GM19238 (cell line): Measurements from ENCODE around the gene GRIK4.

ENCODE experiments used
- DNase-seq: peaks from one replicate; pipeline ENCODE4 v3.0.0; 2011; ENCODE audit warnings: low spot score; ENCODE audit not compliant: insufficient read length

Gene GRIK4

DNA sequence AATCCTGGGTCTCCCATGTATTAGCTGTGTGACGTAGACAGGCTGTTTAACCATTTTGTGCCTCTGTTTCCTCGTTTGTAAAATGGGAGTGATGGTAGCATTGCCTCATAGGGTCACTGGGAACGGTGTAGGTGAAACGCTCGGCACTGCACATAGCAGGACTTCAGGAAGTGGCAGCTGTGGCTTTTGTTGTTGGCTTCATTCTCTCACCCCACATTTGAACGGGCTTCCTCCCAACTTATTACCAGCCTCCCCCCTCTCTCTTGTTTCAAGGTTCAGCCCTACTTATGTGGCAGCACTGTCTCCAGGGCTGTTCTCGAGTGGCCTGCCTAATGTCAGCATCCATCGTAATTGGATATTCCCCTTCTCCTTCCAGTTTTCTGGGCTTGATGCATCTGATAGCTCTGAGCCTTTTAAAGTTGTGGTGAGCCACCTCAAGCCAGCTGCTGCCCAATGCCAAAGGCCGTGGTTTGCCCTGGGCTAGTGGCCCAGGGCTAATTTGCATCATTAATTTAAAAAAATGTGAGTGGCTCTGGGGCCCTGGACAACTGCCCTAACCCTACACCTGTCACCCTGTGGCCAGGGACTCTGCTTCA is 294.5 kb downstream of the GRIK4 start:
- peak; percentile 23 for DNase-seq

DNA sequence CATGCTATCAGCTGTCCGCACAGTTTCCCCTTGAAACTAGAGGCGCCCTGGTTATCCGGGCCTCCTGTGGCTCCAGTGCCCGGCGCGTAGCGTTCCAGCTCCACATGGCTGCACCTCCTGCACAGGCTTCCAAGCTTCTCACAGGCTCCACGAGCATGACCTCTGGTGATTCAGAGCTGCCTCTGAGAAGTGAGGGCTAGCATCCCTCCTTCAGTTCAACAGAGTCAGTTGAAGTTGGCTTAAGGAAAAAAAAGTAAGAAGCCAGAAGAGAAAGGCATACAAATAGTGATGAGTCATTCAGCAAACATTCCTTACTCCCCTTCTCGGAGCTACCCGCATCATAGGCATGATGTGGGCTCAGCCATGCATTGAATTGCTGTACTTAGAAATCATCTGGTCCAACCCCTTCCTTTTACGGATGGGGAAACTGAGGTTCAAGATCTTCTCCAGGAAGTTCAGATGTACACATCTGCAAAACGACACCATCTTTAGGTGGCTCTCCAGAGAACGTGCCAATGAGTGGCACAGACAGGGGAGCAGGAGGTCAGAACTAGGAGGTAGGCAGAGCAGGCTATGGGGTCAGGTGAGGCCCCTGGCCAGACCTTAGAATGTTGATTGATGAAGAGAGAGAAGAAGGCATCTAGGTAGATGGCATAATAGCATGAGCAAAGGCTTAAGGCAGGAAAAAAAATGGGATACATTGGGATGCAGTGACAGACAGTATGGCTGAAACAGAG is 296.0 kb downstream of the GRIK4 start:
- no peak for DNase-seq

DNA sequence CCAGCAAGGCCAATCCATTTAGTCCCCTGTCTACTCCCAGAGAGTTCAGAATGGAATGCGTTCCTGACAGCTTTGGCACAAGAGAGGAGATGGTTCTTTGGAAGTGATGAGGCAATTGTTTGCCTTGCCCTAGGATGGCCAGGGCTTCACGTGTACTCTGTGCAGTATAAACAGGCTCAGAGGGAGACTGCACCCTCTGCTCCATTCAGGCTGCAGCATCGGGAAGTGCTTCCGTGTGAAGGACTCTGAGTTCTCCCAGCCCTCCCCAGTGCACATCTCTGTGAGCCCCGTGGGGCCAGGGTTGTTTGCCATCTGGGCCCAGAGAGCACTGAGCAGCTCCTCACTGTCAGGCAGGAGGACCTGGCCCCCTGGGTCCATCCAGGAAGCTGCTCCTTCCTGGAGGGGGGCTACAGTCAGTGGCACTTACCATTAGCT is 297.1 kb downstream of the GRIK4 start:
- DNase-seq = no peak

DNA sequence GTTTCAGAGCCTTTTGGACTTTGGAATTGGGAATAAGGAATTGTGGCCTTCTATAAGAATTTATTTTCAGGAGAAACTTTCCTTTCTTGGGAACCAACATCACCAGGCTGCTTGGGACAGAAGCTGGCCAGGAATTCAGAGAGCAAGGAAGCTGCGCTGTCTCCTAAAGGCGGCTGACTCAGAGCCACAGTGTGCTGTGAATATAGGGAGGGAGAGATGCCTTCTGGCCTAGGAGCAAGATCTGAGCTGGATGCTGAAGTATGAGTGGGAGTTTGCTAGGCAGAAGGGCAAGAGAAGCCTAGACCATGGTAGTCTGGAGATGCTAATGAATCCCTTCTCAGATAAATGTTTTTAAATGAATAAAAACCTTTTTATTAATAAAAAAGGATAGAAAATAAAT is 298.7 kb downstream of the GRIK4 start:
- no peak for DNase-seq

DNA sequence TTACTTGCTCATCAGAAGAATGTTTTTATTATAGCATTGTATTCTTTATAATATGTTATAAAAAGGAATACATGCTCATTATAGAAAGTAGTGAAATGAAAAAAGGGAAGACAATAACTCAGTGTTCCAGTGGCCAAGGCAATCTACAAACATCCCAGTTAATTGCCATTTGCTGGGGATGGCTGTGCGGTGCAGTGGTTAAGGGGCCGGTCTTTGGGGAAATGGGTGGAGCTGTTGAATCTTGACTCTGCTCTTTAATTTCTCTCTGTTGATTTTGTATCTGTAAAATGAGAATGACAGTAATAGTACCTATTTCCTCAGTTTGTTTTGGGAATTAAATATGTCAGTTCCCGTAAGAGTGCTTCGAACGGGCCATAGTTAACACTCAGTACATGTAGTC is 299.7 kb downstream of the GRIK4 start:
- no peak for DNase-seq

DNA sequence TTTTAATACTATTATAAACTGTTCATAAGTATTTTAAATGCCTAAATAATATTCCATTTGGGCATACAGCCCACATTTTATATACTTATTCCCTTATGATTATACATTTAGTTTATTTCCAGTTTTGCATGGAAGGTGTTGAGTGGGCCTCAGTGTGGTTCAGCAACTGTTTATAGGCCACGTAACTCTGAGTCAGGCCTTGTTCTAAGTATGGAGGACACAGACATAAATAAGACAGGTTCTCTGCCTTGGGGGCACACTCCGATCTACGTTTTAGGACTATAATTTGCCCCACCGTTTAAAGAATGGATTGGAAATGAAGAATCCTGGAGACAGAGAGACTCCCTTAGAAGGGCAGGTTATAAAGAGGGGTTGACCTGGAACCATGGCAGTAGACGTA is 300.2 kb downstream of the GRIK4 start:
- DNase-seq = no peak

DNA sequence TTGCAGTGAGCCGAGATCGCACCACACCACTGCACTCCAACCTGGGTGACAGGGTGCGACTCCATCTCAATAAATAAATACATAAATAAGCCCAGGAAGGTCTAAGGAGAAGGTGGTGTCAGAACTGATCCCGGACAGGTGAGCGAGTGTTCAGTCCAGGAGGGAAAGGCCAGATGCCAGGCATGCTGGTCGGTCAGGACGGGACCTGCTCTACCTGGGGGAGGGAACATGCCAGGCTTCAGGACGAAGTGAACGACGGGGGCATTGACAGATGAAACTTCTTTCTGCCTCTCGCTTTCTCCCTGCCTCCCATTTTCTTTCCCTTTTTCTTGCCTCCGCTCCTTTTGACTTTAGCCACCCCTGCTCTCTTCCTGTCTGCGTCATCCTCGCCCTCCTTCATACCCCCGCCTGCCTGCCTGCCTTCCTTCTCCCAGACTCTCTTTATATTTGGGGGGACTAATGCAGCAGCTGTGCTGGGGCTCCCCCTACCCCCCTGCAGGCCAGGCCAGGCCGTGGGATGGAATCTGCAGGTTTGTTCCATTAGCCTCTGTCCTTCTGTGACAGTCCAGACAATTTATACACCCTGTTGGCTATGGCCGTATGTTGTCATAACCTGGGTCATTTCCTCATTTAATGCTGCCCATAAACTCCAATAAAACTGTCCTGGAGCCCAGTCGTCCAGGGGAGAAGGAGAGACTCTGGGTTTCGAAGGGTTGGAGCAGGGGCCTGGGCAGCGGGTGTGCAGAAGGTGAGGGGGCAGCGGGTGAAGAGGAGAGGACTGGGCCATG is 303.2 kb downstream of the GRIK4 start:
- no peak for DNase-seq

DNA sequence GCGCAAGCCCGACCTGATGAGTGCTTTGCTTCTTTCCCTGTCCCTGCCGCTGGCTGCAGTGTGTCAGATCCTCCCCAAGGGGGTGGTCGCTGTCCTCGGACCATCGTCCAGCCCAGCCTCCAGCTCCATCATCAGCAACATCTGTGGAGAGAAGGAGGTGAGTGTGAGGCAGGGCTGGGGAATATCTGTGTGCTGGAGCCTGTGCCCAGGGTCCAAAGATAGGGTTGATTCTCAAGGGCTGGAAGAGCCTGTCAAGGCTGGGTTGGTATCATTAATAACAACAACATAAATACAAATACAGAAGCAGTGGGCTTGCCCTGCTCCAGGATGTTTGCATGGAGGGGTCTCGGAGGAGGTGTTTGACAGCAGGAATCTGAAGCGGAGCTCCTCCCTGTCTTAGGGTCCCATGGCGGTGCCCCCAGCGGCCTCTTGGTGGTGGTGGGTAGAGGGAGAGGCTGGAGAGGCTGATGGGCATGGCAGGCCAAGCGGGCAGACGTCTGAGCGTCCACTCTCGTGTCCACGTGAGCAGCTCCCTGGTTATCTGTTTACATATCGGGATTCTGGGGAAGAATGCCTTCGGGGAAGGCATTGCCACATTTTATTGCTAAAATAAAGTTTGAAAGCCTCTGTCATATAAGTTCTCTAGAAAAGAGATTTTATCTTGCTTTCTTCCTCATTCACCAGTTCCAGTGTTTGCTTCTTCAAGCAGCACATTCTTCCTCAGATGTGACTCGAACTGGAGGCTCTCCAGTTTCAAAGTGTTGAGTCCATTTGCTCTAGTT is 304.0 kb downstream of the GRIK4 start:
- no peak for DNase-seq

DNA sequence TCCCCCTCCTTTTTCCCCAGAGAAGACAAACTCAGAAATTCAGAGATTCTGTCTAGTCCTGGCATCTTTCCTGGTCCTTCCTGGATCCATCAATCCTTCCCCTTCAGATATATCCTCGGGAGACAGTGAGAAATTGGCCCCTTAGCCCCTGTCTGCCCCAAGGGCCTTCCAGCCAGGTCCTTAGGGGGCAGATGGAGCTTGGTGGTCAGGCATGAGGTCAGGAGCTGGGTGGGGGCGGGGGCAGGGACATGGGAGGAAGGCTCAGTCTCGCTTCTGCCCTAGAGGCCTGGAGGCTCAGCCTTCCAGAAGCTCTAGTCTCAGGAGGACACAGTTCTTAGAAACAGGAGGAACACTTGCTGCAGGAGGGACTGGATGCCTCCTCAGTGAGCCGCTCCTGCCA is 304.6 kb downstream of the GRIK4 start:
- no peak for DNase-seq

DNA sequence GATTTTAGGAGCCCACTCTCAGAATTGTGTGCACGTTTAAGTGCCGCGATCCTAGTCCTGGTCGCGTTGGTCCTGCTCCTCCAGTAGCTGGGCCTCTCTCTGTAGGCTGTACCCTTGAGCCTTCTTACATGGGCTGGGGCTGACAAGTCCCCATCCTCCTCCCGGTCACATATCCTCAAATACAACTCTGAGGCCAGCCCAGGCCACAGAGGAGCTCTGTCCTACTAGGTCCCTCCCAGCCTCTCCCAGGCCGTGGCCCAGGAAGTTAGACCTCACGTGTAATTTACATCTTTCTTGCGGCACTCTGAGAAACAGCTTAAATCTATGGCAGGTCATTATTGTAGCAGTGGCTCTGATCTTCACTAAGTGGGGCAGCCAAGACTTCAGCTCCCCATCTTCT is 305.2 kb downstream of the GRIK4 start:
- no peak for DNase-seq

DNA sequence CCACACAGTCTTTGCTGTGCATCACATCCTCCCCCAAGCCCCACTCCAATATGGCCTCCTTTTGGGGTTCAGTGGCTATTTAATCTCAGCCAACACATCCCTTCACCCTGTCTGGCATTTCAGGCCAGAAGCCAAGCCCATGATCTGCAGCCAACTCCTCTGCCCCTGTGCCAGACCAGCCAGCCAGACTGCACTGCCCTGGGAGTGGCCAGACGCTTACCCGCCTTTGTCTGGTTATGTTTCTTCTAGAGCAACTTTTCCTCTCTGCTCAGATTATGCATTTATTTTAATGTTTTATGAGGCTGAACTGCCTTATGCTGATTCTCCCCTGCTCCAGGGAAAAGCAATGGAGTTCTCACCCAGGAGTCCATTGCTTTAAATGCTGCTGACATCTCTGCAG is 305.6 kb downstream of the GRIK4 start:
- no peak for DNase-seq

DNA sequence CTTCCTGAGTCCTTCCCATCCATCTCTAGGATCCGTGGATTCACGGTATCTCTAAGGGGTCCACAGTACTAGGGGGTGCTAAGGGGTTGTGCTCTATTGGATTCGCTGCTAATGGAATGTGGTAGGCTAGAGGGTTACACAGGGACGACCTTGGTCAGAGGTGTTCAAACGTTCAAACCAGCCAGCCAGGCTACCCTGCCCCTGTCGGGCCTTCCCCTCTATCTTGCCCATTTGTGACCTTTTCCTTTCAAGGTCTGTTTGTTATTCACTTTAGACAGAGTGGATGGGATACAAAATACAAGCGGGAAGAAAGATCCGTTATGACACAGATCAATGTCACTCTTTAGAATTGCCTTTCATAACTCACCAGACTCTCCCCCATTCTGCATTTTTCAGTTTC is 306.5 kb downstream of the GRIK4 start:
- no peak for DNase-seq

DNA sequence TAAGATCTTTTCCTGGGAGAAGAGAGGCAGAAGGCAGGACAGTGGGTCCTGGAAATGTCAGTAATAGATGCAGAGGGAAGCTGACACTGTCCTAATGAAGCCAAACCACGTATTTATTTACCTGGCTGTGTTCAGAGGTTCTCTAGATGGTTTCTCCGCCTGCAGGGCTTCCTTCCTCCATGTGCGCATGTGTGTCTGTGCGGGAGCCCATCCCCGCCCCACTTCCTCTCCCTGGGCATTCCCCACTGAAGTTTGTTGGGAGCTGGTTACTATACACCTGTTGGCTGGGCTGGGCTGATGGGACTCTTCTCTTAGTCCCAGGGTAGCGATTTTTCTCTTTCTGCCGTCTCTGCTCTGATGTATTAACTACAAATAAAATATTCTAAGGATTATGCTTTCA is 307.5 kb downstream of the GRIK4 start:
- DNase-seq = peak; percentile 26

DNA sequence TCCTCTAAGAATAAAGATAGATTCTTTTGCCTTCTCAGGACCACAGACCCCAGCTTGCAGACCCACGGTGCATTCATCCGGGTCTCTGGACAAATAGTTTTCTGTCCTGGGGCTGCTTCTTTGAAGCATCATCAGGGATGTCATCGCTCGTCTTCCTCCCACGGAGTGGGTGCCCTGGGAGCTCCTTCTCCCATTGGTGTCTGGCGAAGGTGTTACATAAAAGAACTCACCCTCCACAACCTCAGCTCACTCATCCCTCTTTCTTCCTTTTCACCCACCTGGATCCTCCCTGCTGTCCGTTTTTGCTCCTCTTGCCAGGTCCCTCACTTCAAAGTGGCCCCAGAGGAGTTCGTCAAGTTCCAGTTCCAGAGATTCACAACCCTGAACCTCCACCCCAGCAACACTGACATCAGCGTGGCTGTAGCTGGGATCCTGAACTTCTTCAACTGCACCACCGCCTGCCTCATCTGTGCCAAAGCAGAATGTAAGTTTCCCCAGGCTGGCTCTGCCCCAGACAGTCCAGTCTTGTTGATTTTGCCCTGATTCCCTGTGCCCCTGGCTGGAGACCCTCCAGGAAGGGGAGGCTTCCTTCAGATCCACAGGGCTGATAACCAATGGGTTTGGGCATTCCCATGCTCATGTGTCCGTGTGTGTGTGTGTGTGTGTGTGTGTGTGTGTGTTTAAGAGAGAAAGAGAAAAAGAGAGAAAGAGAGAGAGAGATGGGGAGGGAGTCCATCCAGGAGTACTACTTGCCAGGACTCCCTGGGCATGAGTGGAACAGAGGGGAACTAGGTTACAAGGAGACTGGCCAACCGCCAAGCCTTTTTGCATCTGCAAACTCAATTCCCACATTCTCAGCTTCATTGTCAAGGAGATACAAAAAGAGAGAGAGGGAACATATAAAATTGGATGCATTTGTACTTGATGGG is 308.2 kb downstream of the GRIK4 start:
- no peak for DNase-seq

DNA sequence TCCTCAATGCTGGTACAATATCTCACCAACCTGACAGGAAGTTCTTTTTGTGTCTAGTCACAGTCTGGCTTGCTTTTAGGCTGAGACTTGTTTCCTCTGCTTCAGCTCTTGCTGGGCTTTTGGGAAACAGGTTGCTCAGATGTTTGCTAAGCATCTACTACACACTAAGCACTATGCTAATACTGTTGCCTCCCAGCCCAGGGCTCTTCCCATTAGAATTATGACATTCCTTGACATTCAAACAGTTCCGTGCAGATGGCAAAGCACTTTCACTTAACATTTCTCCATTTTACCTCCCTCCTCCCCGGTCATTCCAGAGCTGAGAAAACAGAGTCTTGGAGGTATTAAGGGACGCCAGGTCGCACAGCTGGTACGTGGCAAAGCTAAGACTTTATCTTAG is 311.6 kb downstream of the GRIK4 start:
- no peak for DNase-seq

DNA sequence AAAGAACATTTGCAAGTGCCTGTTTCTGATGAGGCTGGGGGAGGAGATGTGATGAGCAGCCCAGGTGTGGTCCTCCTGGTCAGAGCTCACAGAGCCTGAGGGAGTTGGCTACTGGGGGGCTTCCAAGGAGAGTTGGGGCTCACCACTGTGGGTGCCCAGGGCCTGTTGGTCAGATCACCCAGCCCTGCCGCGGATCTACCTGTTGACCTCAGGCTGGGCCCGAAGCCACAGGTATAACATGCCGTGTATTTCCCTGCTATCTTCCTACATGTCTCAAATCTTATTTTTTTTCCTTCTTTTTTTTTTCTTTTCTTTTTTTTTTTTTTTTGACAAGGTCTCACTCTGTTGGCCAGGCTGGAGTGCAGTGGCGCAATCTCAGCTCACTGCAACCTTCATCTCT is 312.7 kb downstream of the GRIK4 start:
- no peak for DNase-seq

DNA sequence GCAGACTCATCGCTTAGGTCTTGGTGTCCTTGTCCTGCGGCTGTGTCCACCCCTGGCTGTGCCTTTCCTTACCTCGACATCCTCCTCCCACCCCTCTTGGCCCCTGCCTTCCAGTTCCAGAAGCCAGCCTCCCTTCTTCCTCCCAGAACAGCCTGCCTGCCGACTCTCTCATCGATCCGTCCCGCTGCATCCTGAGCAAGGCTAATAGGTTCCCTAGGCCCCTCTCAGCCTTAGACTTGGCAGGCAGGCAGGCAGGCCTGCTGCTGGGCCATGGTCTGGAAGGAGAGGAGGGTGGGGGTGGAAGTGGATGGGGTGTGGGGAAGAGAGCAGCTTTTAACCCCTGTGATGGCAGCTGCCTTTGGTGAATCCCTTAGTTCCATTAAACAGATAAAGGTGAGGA is 315.6 kb downstream of the GRIK4 start:
- DNase-seq = no peak

DNA sequence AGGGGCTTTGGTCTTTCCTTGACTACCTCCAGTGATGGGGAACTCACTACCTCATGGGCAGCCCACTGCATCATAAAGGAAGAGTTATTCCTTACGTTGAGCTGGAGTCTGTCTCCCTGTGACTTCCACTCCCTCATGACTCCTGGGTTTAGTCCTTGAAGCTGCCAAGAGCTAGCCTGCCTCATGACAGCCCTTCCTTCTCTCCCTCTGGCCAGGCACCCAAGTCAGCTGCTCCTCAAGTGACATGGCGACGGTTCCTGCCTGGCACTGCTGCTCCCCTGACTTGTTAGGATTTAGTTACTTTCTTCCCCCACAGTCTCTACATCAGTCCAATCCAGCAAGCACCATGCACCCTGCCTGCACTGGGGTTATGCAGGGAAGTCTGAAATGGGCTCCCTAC is 316.3 kb downstream of the GRIK4 start:
- DNase-seq = no peak

DNA sequence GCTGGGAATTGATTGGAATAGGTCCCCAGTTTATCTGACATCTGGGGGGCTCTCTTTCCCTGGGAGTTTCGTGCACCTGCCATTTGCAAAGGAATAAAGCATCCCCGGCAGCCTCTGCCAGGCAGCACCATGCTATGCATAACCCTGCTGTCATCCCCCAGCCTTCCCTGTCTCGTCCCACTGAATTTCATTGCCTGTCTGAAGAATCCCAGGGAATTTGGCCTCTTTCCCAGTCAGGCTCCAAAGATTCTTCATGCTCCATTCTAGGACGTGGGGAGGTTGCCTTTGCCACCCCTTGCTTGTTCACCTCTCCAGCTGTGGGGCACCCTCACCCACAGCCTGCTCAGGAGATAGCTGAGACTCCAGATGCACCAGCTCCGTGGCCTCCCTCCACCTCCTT is 317.3 kb downstream of the GRIK4 start:
- DNase-seq = no peak

DNA sequence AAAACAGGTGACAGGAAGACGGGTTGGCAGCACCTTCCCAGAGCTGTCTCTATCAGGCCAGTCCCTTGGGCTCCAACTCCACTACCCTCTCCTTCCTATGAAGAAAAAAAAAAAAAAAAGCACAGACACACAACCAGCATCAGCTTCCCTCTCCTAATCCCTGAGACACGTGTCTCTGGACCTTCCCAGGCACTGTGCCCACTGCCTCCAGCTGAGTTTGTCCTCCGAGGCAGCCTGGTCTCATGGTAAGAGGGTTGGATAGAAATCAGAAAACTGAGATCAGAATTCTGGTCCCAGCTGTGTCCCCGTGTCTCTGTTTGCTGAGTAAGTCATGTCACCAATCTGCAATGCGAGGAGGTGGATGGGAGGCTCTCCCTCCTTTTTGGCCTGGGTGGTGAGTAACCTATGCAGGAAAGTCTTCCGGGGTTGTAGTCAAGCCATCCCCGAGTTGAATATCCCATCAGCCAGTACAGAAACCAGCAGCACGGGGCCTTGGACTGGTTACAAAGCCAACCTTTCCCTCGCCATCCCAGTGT is 318.6 kb downstream of the GRIK4 start:
- no peak for DNase-seq
